HCT116 (cell line): ENCODE measurements around the gene PIH1D1. TPM values are rescaled to one million over a fixed set of nuclear protein-coding genes. Genes with fewer than 3 reads are reported as not detected.

Experiments
- ATAC-seq: fragments of 200-7000 bp; cut with Tn5 transposase; 2 replicates; pipeline ENCODE4 v1.9.1; 2020; ENCODE audit warnings: mild to moderate bottlenecking, moderate library complexity
- BruUV-seq: library from RNA; stranded (reverse); fragments of 400-500 nt; replicated peaks from 2 replicates; lab custom pipeline; 2021; lab: Mats Ljungman, UMichigan
- CTCF ChIA-PET: fragments of 300-600 bp; sonication (Branson Sonifier 250); formaldehyde crosslinking; loops from one replicate; lab custom pipeline; 2021; ENCODE audit warnings: antibody characterized with exemption; lab: Charles Lee
- POLR2A ChIA-PET: fragments of 300-600, 350-600 bp; sonication (Branson Sonifier 250); formaldehyde crosslinking; loops from one replicate; lab custom pipeline; 2021; ENCODE audit warnings: antibody characterized with exemption; lab: Charles Lee
- RAD21 ChIA-PET, 2 experiments: fragments of 300-600 bp; sonication (Branson Sonifier 250); formaldehyde crosslinking; loops; one replicate each; lab custom pipeline; 2023; ENCODE audit warnings: low total read pairs in 2 of 2; ENCODE audit not compliant: uncharacterized antibody in 2 of 2, unreplicated experiment in 2 of 2, low non-redundant PET in 1 of 2; lab: Charles Lee
- DNase-seq: peaks from one replicate; pipeline ENCODE4 v3.0.0-alpha.2; 2010; ENCODE audit warnings: low read depth, low spot score
- H2AFZ ChIP-seq: fragments of 200-600 bp; shearing (Covaris generic), sonication (generic); 2 replicates; pipeline ENCODE4 v1.6.1; 2017; ENCODE audit warnings: low read depth, mixed run types, mixed read lengths, antibody characterized with exemption, low read length; ENCODE audit not compliant: poor library complexity, severe bottlenecking
- H3K27ac ChIP-seq: 2 replicates; pipeline ENCODE4 v1.5.1; 2012; ENCODE audit warnings: low read depth, low read length
- H3K27me3 ChIP-seq: fragments of 200-600 bp; sonication (generic); 2 replicates; pipeline ENCODE4 v1.6.1; 2016; ENCODE audit warnings: mixed run types, low read length, mixed read lengths; ENCODE audit not compliant: insufficient read depth
- H3K36me3 ChIP-seq, 2 experiments: fragments of 200-500 bp in 1 of 2; fragments of 200-600 bp in 1 of 2; sonication (Bioruptor generic) in 1 of 2; sonication (generic) in 1 of 2; 2 replicates each; pipeline versions ENCODE4 v1.5.1 to v1.6.1; 2014 to 2016; ENCODE audit warnings: low read length in 2 of 2, inconsistent platforms in 1 of 2, mixed read lengths in 1 of 2, mixed run types in 1 of 2; ENCODE audit not compliant: insufficient read depth in 2 of 2, control insufficient read depth in 1 of 2
- H3K4me1 ChIP-seq, 2 experiments: fragments of 200-600 bp in 1 of 2; sonication (generic) in 1 of 2; 2 replicates each; pipeline versions ENCODE4 v1.5.1 to v1.6.1; 2012 to 2017; ENCODE audit warnings: low read length in 2 of 2, inconsistent platforms in 1 of 2, mild to moderate bottlenecking in 1 of 2, mixed read lengths in 1 of 2, mixed run types in 1 of 2, moderate library complexity in 1 of 2; ENCODE audit not compliant: insufficient read depth in 2 of 2, control insufficient read depth in 1 of 2
- H3K4me2 ChIP-seq: fragments of 200-600 bp; sonication (generic); 2 replicates; pipeline ENCODE4 v1.6.1; 2017; ENCODE audit warnings: mixed run types, low read length, mixed read lengths
- H3K4me3 ChIP-seq, 2 experiments: fragments of 200-600 bp in 1 of 2; sonication (generic) in 1 of 2; replicated peaks in 1 of 2; 2 replicates each; pipeline ENCODE4 v1.5.1; 2011 to 2016; ENCODE audit warnings: low read length in 2 of 2, control low read depth in 1 of 2, low read depth in 1 of 2, mild to moderate bottlenecking in 1 of 2, mixed read lengths in 1 of 2, mixed run types in 1 of 2
- H3K79me2 ChIP-seq: fragments of 200-600 bp; sonication (generic); 2 replicates; pipeline ENCODE4 v1.6.1; 2017; ENCODE audit warnings: mild to moderate bottlenecking, mixed run types, low read length, moderate library complexity, mixed read lengths; ENCODE audit not compliant: insufficient read depth
- H3K9ac ChIP-seq: fragments of 200-600 bp; sonication (generic); 2 replicates; pipeline ENCODE4 v1.6.1; 2016; ENCODE audit warnings: low read length, mixed read lengths
- H3K9me2 ChIP-seq: fragments of 200-600 bp; sonication (generic), shearing (Covaris generic); 2 replicates; pipeline ENCODE4 v1.6.1; 2017; ENCODE audit warnings: mixed run types, mild to moderate bottlenecking, moderate library complexity; ENCODE audit not compliant: insufficient read depth
- H3K9me3 ChIP-seq, 2 experiments: fragments of 200-500 bp in 1 of 2; fragments of 200-600 bp in 1 of 2; sonication (Bioruptor generic) in 1 of 2; sonication (generic) in 1 of 2; 2 replicates each; pipeline ENCODE4 v1.6.1; 2014 to 2017; ENCODE audit warnings: low read length in 2 of 2, mixed read lengths in 2 of 2, inconsistent platforms in 1 of 2, low read depth in 1 of 2, mild to moderate bottlenecking in 1 of 2, mixed run types in 1 of 2, moderate library complexity in 1 of 2; ENCODE audit not compliant: control insufficient read depth in 1 of 2, insufficient read depth in 1 of 2
- H4K20me1 ChIP-seq: fragments of 200-600 bp; sonication (generic), shearing (Covaris generic); 2 replicates; pipeline ENCODE4 v1.6.1; 2017; ENCODE audit warnings: mixed run types, mild to moderate bottlenecking, moderate library complexity; ENCODE audit not compliant: insufficient read depth
- CBX3 ChIP-seq: IDR thresholded peaks from 2 replicates; pipeline ENCODE4 v1.6.1; 2012; ENCODE audit warnings: low read depth
- CEBPB ChIP-seq: IDR thresholded peaks from 2 replicates; pipeline ENCODE4 v1.6.1; 2012; ENCODE audit warnings: low read depth
- CTCF ChIP-seq, 3 experiments: fragments of 200-600 bp in 1 of 3; sonication (generic) in 1 of 3; IDR thresholded peaks in 2 of 3; conservative IDR thresholded peaks in 1 of 3; 2 replicates each; pipeline ENCODE4 v1.5.1; 2012 to 2017; ENCODE audit warnings: low read depth in 2 of 3, low read length in 2 of 3, antibody characterized with exemption in 1 of 3, borderline replicate concordance in 1 of 3, control low read depth in 1 of 3, mild to moderate bottlenecking in 1 of 3, mixed read lengths in 1 of 3, mixed run types in 1 of 3, moderate library complexity in 1 of 3; ENCODE audit not compliant: insufficient read depth in 1 of 3
- EGR1 ChIP-seq: IDR thresholded peaks from 2 replicates; pipeline ENCODE4 v1.6.1; 2012; ENCODE audit warnings: low read depth
- ELF1 ChIP-seq: IDR thresholded peaks from 2 replicates; pipeline ENCODE4 v1.6.1; 2012; ENCODE audit warnings: low read depth, borderline replicate concordance
- EZH2 ChIP-seq: fragments of 200-600 bp; sonication (generic); IDR thresholded peaks from 2 replicates; pipeline ENCODE4 v1.6.1; 2017; ENCODE audit warnings: antibody characterized with exemption, mixed run types
- EZH2phosphoT487 ChIP-seq: fragments of 200-600 bp; IDR thresholded peaks from 2 replicates; pipeline ENCODE4 v1.6.1; 2018; ENCODE audit warnings: antibody characterized with exemption, borderline replicate concordance
- FOSL1 ChIP-seq: IDR thresholded peaks from 2 replicates; pipeline ENCODE4 v1.6.1; 2012; ENCODE audit warnings: low read depth
- JUND ChIP-seq: IDR thresholded peaks from 2 replicates; pipeline ENCODE4 v1.6.1; 2012
- MAX ChIP-seq: IDR thresholded peaks from 2 replicates; pipeline ENCODE4 v1.6.1; 2012
- POLR2A ChIP-seq: IDR thresholded peaks from 2 replicates; pipeline ENCODE4 v1.7.0; 2011; ENCODE audit warnings: borderline replicate concordance; ENCODE audit not compliant: insufficient read depth, insufficient read length; ENCODE audit errors: extremely low read depth
- POLR2AphosphoS5 ChIP-seq: IDR thresholded peaks from 2 replicates; pipeline ENCODE4 v1.6.1; 2011; ENCODE audit warnings: mild to moderate bottlenecking, low read depth, low read length, moderate library complexity
- SP1 ChIP-seq: IDR thresholded peaks from 2 replicates; pipeline ENCODE4 v1.6.1; 2012; ENCODE audit warnings: low read depth
- SRF ChIP-seq: IDR thresholded peaks from 2 replicates; pipeline ENCODE4 v1.6.1; 2012; ENCODE audit warnings: low read depth
- TCF7L2 ChIP-seq: IDR thresholded peaks from 2 replicates; pipeline ENCODE4 v1.7.0; 2011; ENCODE audit warnings: borderline replicate concordance, inconsistent platforms; ENCODE audit not compliant: insufficient read depth, insufficient read length; ENCODE audit errors: extremely low read depth
- YY1 ChIP-seq: IDR thresholded peaks from 2 replicates; pipeline ENCODE4 v1.6.1; 2011; ENCODE audit warnings: low read length, low read depth, moderate library complexity, mild to moderate bottlenecking; ENCODE audit not compliant: insufficient replicate concordance; ENCODE audit errors: extremely low read depth
- ZBTB33 ChIP-seq: IDR thresholded peaks from 2 replicates; pipeline ENCODE4 v1.6.1; 2011; ENCODE audit warnings: mild to moderate bottlenecking, low read length, moderate library complexity; ENCODE audit not compliant: insufficient replicate concordance; ENCODE audit errors: extremely low read depth
- ZFX ChIP-seq: fragments of 450-650 bp; IDR thresholded peaks from 2 replicates; pipeline ENCODE4 v1.6.1; 2017
- ZNF274 ChIP-seq: fragments of 200-500 bp; sonication (Bioruptor generic); IDR thresholded peaks from 2 replicates; pipeline ENCODE4 v1.6.1; 2014; ENCODE audit warnings: mild to moderate bottlenecking, low read depth, low read length, inconsistent platforms
- intact Hi-C: fragments of 100-400 bp; cut with micrococcal nuclease; formaldehyde crosslinking; loops from 2 replicates; pipeline ENCODE4 v1.10.0; 2022
- total RNA-seq: library from RNA; stranded (reverse); gene quantifications from one replicate; pipeline ENCODE4 v1.2.1, GENCODE V29; 2021; ENCODE audit not compliant: unreplicated experiment
- TF ChIP-seq, protein P1 (sequence below): IDR thresholded peaks from 2 replicates; pipeline ENCODE4 v1.6.1; 2012

Gene PIH1D1
- total RNA-seq, 1 experiment from 2014 or later: 152 TPM

DNA sequence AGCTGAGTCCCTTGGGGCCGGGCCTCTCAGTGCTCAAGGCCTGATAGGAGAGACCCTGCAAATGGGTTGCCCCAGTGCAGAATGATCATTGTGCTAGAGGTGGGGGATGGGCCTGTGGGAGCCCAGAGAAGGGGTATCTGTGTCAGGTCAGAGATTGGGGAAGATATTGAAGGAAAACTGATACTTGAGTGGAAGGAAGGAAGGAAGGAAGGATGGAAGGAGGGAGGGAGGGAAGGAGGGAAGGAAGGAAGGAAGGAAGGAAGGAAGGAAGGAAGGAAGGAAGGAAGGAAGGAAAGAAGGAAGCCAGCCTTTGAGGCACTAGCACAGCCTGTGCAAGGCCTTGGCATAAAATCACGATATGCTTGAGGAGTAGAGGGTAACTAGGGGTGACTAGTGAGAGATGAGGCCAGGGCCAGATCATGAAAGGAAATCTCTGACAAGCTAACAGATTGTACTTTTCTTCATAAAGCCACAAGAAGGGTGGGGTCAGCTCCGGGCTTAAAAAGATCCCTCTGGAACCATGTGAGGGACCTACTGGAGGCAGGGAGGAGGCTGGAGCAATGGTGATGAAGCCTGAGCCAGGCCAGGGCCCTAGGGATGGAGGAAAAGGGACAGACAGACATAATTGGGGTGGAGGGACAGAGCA is 39.8 kb downstream of the PIH1D1 start:
- H4K20me1 ChIP-seq: no peaks in the 10 kb centered on the region
- H3K9ac ChIP-seq: no peak overlapping the region
- no peak overlapping the region for H3K4me3 ChIP-seq
- POLR2A ChIA-PET: interaction anchor here (1.1 kb wide), 1 partner anchor 31 kb away, joined by 6 read pairs; no protein-coding TSS in a partner anchor
- H3K9me2 ChIP-seq: no peaks in the 10 kb centered on the region
- no peaks in the 10 kb centered on the region for H3K79me2 ChIP-seq
- peaks cover 2 to 15% of the 10 kb centered on the region in 2 experiments; a peak in 1 of 4 replicates for H3K4me1 ChIP-seq
- no peaks in the 10 kb centered on the region for H3K36me3 ChIP-seq
- ATAC-seq (no peak), DNase-seq (no peak)
- H3K27ac ChIP-seq: no peak overlapping the region
- H2AFZ ChIP-seq: no peak overlapping the region
- CTCF ChIA-PET: no interaction called here
- H3K9me3 ChIP-seq: no peaks in the 10 kb centered on the region
- intact Hi-C loops: no loop called here
- TF ChIP-seq EZH2 (no peak), JUND (no peak), ZBTB33 (no peak), ZNF274 (no peak), FOSL1 (no peak), SP1 (no peak), EGR1 (no peak), ZFX (no peak), SRF (no peak), POLR2A (no peak), MAX (no peak), ELF1 (no peak), YY1 (no peak), TCF7L2 (no peak), CBX3 (no peak), CTCF (IDR thresholded peaks at IDR 0.05 in 2 of 3, conservative IDR thresholded peaks at IDR 0.05 in 1 of 3; ENCODE audit: borderline replicate concordance in 1 of 3, insufficient read depth in 1 of 3, low read depth in 2 of 3, low read length in 2 of 3) (no peak), CEBPB (no peak), POLR2AphosphoS5 (no peak), EZH2phosphoT487 (no peak)
- TF ChIP-seq, protein P1, sequence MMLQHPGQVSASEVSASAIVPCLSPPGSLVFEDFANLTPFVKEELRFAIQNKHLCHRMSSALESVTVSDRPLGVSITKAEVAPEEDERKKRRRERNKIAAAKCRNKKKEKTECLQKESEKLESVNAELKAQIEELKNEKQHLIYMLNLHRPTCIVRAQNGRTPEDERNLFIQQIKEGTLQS: no peak
- H3K27me3 ChIP-seq: no peaks in the 10 kb centered on the region
- RAD21 ChIA-PET: no interaction called here
- H3K4me2 ChIP-seq: no peak overlapping the region
- BruUV-seq: no TSS peak
